Measurements from ENCODE around the gene METTL26.

The METTL26 gene

GRCh38 chr16:631808-632358, 4.2 kb downstream of the METTL26 start:
- H3K27me3 ChIP-seq (replicated peaks; ENCODE audit: insufficient read depth, low read length), result no peaks in the 10 kb centered on the region

GRCh38 chr16:630815-631405, 5.2 kb downstream of the METTL26 start, which contains the start of gene WFIKKN1:
Gene WFIKKN1 (plus strand): TSS chr16:630985. CDS start chr16:631254, 269 bp downstream.
- no peak for TF ChIP-seq EZH2phosphoT487 (IDR thresholded peaks at IDR 0.05; ENCODE audit: low read length)
- no peak for TF ChIP-seq CTCF (IDR thresholded peaks at IDR 0.05; ENCODE audit: low read length)
- no peak for TF ChIP-seq EZH2 (optimal IDR thresholded peaks at IDR 0.05; ENCODE audit: low read depth, low read length)
- H3K27me3 ChIP-seq (replicated peaks; ENCODE audit: insufficient read depth, low read length), result no peaks in the 10 kb centered on the region
- no peaks in the 10 kb centered on the region for H3K9me2 ChIP-seq (replicated peaks; ENCODE audit: insufficient read depth, low read length)
- no peak within 1 kb of the TSS for H2AFZ ChIP-seq (ENCODE audit: low read length)
- no peak within 1 kb of the TSS for H3K9ac ChIP-seq (ENCODE audit: low read length)
- no peak within 1 kb of the TSS for H3K4me3 ChIP-seq (ENCODE audit: low read length)
- peaks cover 14% of the 10 kb centered on the region for H3K79me2 ChIP-seq (ENCODE audit: low read length)
- H3K36me3 ChIP-seq (replicated peaks; ENCODE audit: insufficient read depth, low read length), result no peaks in the 10 kb centered on the region
- no peaks in the 10 kb centered on the region for H3F3A ChIP-seq (ENCODE audit: insufficient read depth, low read length)
- H3K4me1 ChIP-seq (ENCODE audit: low read length), result 0 out of 2 replicates have a peak, but pooled peaks cover 3% of the 10 kb centered on the region
- H3K9me3 ChIP-seq (replicated peaks; ENCODE audit: insufficient read depth, low read length), result no peaks in the 10 kb centered on the region
- H4K20me1 ChIP-seq (ENCODE audit: insufficient read depth, low read length), result no peaks in the 10 kb centered on the region
- H3K27ac ChIP-seq (ENCODE audit: low read length), result no peak within 1 kb of the TSS
- H3K4me2 ChIP-seq (ENCODE audit: low read depth, low read length), result no peak within 1 kb of the TSS
- no peak for DNase-seq

More at GRCh38 chr16:631808-632358, 4.2 kb downstream of the METTL26 start:
- Histone ChIP-seq H3F3A (ENCODE audit: insufficient read depth, low read length) (peaks cover 3% of the 10 kb centered on the region; the same call in 1 of the 2 replicates), H3K4me2 (ENCODE audit: low read depth, low read length) (no peak overlapping the region), H3K9ac (ENCODE audit: low read length) (no peak overlapping the region), H3K79me2 (ENCODE audit: low read length) (peaks cover 16% of the 10 kb centered on the region), H3K4me3 (ENCODE audit: low read length) (no peak overlapping the region), H3K9me3 (replicated peaks; ENCODE audit: insufficient read depth, low read length) (no peaks in the 10 kb centered on the region), H3K9me2 (replicated peaks; ENCODE audit: insufficient read depth, low read length) (no peaks in the 10 kb centered on the region), H3K27ac (ENCODE audit: low read length) (no peak overlapping the region), H2AFZ (ENCODE audit: low read length) (no peak overlapping the region), H3K36me3 (replicated peaks; ENCODE audit: insufficient read depth, low read length) (no peaks in the 10 kb centered on the region), H4K20me1 (ENCODE audit: insufficient read depth, low read length) (no peaks in the 10 kb centered on the region), H3K4me1 (ENCODE audit: low read length) (0 out of 2 replicates have a peak, but pooled peaks cover 3% of the 10 kb centered on the region)
- TF ChIP-seq EZH2 (optimal IDR thresholded peaks at IDR 0.05; ENCODE audit: low read depth, low read length), result no peak
- TF ChIP-seq CTCF (IDR thresholded peaks at IDR 0.05; ENCODE audit: low read length), result no peak
- TF ChIP-seq EZH2phosphoT487 (IDR thresholded peaks at IDR 0.05; ENCODE audit: low read length), result no peak
- no peak for DNase-seq

- no peak overlapping the region for H3K4me2 ChIP-seq (ENCODE audit: low read depth, low read length)
- no peaks in the 10 kb centered on the region for H3K9me2 ChIP-seq (replicated peaks; ENCODE audit: insufficient read depth, low read length)
- no peaks in the 10 kb centered on the region for H4K20me1 ChIP-seq (ENCODE audit: insufficient read depth, low read length)
- H3K36me3 ChIP-seq (replicated peaks; ENCODE audit: insufficient read depth, low read length), result no peaks in the 10 kb centered on the region
- H3K4me3 ChIP-seq (ENCODE audit: low read length), result no peak overlapping the region
- H2AFZ ChIP-seq (ENCODE audit: low read length), result no peak overlapping the region
- TF ChIP-seq EZH2 (optimal IDR thresholded peaks at IDR 0.05; ENCODE audit: low read depth, low read length) (no peak), EZH2phosphoT487 (IDR thresholded peaks at IDR 0.05; ENCODE audit: low read length) (no peak), CTCF (IDR thresholded peaks at IDR 0.05; ENCODE audit: low read length) (no peak)
- no peak overlapping the region for H3K27ac ChIP-seq (ENCODE audit: low read length)
- peaks cover 8% of the 10 kb centered on the region for H3K79me2 ChIP-seq (ENCODE audit: low read length)
- no peaks in the 10 kb centered on the region for H3F3A ChIP-seq (ENCODE audit: insufficient read depth, low read length)
- H3K9ac ChIP-seq (ENCODE audit: low read length), result no peak overlapping the region
- H3K9me3 ChIP-seq (replicated peaks; ENCODE audit: insufficient read depth, low read length), result no peaks in the 10 kb centered on the region
- H3K4me1 ChIP-seq (ENCODE audit: low read length), result 0 out of 2 replicates have a peak, but pooled peaks cover 3% of the 10 kb centered on the region
- H3K27me3 ChIP-seq (replicated peaks; ENCODE audit: insufficient read depth, low read length), result no peaks in the 10 kb centered on the region
- no peak for DNase-seq
Measured at GRCh38 chr16:630249-630814, 5.8 kb downstream of the METTL26 start.

All from MM.1S (cell line).